Astrocyte (in vitro differentiated cells and primary cell): Measurements from ENCODE around the gene CA12. TPM values are rescaled to one million over a fixed set of nuclear protein-coding genes. Genes with fewer than 3 reads are reported as not detected.

ENCODE experiments used
- DNase-seq: peaks from one replicate; pipeline ENCODE4 v3.0.0-alpha.2; 2010; ENCODE audit warnings: low read depth
- FAIRE-seq: peaks from 2 replicates; lab custom pipeline; 2011; peaks lifted over from hg19 to GRCh38; lab: Jason Lieb, UNC
- H2AFZ ChIP-seq: 2 replicates; pipeline ENCODE4 v1.6.0; 2012; ENCODE audit warnings: low read depth, low read length, inconsistent platforms
- H3K27ac ChIP-seq: 2 replicates; pipeline ENCODE4 v1.5.1; 2011; ENCODE audit warnings: low read depth, low read length, inconsistent platforms
- H3K27me3 ChIP-seq: 2 replicates; pipeline ENCODE4 v1.6.0; 2011; ENCODE audit warnings: low read length, inconsistent platforms; ENCODE audit not compliant: insufficient read depth
- H3K36me3 ChIP-seq: 2 replicates; pipeline ENCODE4 v1.5.1; 2011; ENCODE audit warnings: low read length, inconsistent platforms; ENCODE audit not compliant: insufficient read depth
- H3K4me1 ChIP-seq: 2 replicates; pipeline ENCODE4 v1.5.1; 2011; ENCODE audit warnings: low read length, inconsistent platforms; ENCODE audit not compliant: insufficient read depth
- H3K4me2 ChIP-seq: 2 replicates; pipeline ENCODE4 v1.6.0; 2012; ENCODE audit warnings: low read length, inconsistent platforms
- H3K4me3 ChIP-seq: 2 replicates; pipeline ENCODE4 v1.5.1; 2011; ENCODE audit warnings: low read depth, mild to moderate bottlenecking, low read length, inconsistent platforms; ENCODE audit not compliant: insufficient read depth
- H3K79me2 ChIP-seq: 2 replicates; pipeline ENCODE4 v1.6.0; 2012; ENCODE audit warnings: mild to moderate bottlenecking, low read length, inconsistent platforms; ENCODE audit not compliant: insufficient read depth
- H3K9ac ChIP-seq: 2 replicates; pipeline ENCODE4 v1.6.0; 2012; ENCODE audit warnings: mild to moderate bottlenecking, low read length, inconsistent platforms
- H3K9me3 ChIP-seq: 2 replicates; pipeline ENCODE4 v1.5.1; 2012; ENCODE audit warnings: low read depth, mild to moderate bottlenecking, low read length, inconsistent platforms; ENCODE audit not compliant: insufficient read depth
- H4K20me1 ChIP-seq: 2 replicates; pipeline ENCODE4 v1.6.0; 2012; ENCODE audit warnings: low read length, inconsistent platforms; ENCODE audit not compliant: insufficient read depth
- H3K27ac Mint-ChIP-seq: one replicate; pipeline ENCODE4 v1.8.0; 2021; ENCODE audit warnings: mild to moderate bottlenecking, mixed read lengths; ENCODE audit not compliant: unreplicated experiment
- H3K27me3 Mint-ChIP-seq: one replicate; pipeline ENCODE4 v1.8.0; 2021; ENCODE audit warnings: low read depth, mixed read lengths; ENCODE audit not compliant: unreplicated experiment
- H3K36me3 Mint-ChIP-seq: one replicate; pipeline ENCODE4 v1.8.0; 2021; ENCODE audit warnings: low read depth, mixed read lengths; ENCODE audit not compliant: unreplicated experiment
- H3K4me1 Mint-ChIP-seq: one replicate; pipeline ENCODE4 v1.8.0; 2021; ENCODE audit warnings: low read depth, mixed read lengths; ENCODE audit not compliant: unreplicated experiment
- H3K4me3 Mint-ChIP-seq: one replicate; pipeline ENCODE4 v1.8.0; 2021; ENCODE audit warnings: mild to moderate bottlenecking, moderate library complexity, mixed read lengths; ENCODE audit not compliant: unreplicated experiment
- H3K9me3 Mint-ChIP-seq: one replicate; pipeline ENCODE4 v1.8.0; 2021; ENCODE audit warnings: mild to moderate bottlenecking, mixed read lengths; ENCODE audit not compliant: unreplicated experiment
- CTCF ChIP-seq: IDR thresholded peaks from 2 replicates; pipeline ENCODE4 v1.5.1; 2011; ENCODE audit warnings: low read depth, mild to moderate bottlenecking, inconsistent platforms, low read length, moderate library complexity; ENCODE audit not compliant: insufficient read depth
- EZH2 ChIP-seq: IDR thresholded peaks from 2 replicates; pipeline ENCODE4 v1.6.1; 2012; ENCODE audit warnings: mild to moderate bottlenecking, low read length, inconsistent platforms; ENCODE audit not compliant: insufficient read depth
- total RNA-seq: library from RNA; stranded (reverse); gene quantifications from 2 replicates; pipeline ENCODE4 v1.2.1, GENCODE V29; 2021

CA12 gene
- total RNA-seq, 1 donor from 2014 or later = 0.54 TPM

- no peak for DNase-seq
- FAIRE-seq = no peak
- Mint-ChIP-seq H3K27ac (no peak overlapping the region), H3K27me3 (peaks cover 55% of the 10 kb centered on the region), H3K36me3 (peaks cover 7% of the 10 kb centered on the region), H3K9me3 (no peaks in the 10 kb centered on the region), H3K4me3 (no peak overlapping the region), H3K4me1 (peaks cover 10% of the 10 kb centered on the region)
- peak overlapping the region; percentile 86 for H3K4me2 ChIP-seq
- H3K36me3 ChIP-seq = no peaks in the 10 kb centered on the region
- peaks cover 37% of the 10 kb centered on the region for H3K4me1 ChIP-seq
- H2AFZ ChIP-seq = peak overlapping the region; percentile 94
- no peaks in the 10 kb centered on the region for H4K20me1 ChIP-seq
- no peaks in the 10 kb centered on the region for H3K9me3 ChIP-seq
- TF ChIP-seq CTCF (no peak), EZH2 (no peak)
- peak overlapping the region; percentile 83 for H3K9ac ChIP-seq
- peak overlapping the region; percentile 74 for H3K4me3 ChIP-seq
- H3K27ac ChIP-seq = no peak overlapping the region
- no peaks in the 10 kb centered on the region for H3K27me3 ChIP-seq
- H3K79me2 ChIP-seq = peaks cover 23% of the 10 kb centered on the region
Measured at GRCh38 chr15:63380151-63380807, 1.4 kb downstream of the CA12 start.

DNA sequence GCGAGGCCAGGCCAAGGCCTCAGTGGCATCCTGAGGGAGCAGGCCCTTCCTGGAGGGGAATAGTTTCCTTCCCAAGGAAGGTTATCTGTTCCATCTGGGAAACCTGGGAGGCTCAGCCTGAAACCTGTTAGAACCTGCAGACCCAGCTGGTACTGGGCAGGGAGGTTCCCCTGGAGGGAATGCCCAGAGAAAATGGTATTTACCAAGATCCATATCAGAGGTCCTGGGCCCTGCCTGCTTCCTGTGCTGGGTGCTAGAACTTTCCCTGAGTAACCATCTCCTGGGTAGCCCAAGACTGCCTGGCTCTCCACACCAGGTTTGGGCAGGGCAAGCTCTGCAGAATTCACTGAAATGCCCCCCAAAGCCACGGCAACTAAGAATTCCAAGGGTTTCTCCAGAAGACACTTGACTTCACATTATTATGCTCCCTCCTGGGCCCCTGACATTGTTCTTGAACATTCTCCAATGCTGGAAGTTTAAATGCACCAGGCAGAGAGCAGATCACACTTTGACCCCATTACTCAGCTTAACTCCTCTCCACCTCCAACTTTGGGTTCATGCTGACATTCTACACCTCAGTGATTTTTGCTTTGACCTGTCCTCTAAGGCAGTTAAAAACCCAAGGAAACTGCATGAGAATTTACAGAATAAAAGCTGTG lies 2.0 kb downstream of the CA12 start:
- H3K4me3 ChIP-seq = peak overlapping the region; percentile 74
- H3K9me3 ChIP-seq = no peaks in the 10 kb centered on the region
- H3K4me2 ChIP-seq = peak overlapping the region; percentile 86
- no peak for FAIRE-seq
- Mint-ChIP-seq H3K4me1 (peaks cover 16% of the 10 kb centered on the region), H3K27ac (no peak overlapping the region), H3K9me3 (no peaks in the 10 kb centered on the region), H3K27me3 (peaks cover 48% of the 10 kb centered on the region), H3K4me3 (no peak overlapping the region), H3K36me3 (peaks cover 6% of the 10 kb centered on the region)
- H3K79me2 ChIP-seq = peaks cover 23% of the 10 kb centered on the region
- no peak for DNase-seq
- no peaks in the 10 kb centered on the region for H4K20me1 ChIP-seq
- H3K27me3 ChIP-seq = no peaks in the 10 kb centered on the region
- H3K27ac ChIP-seq = no peak overlapping the region
- peaks cover 44% of the 10 kb centered on the region for H3K4me1 ChIP-seq
- peak overlapping the region; percentile 83 for H3K9ac ChIP-seq
- TF ChIP-seq EZH2 (no peak), CTCF (no peak)
- peak overlapping the region; percentile 94 for H2AFZ ChIP-seq
- no peaks in the 10 kb centered on the region for H3K36me3 ChIP-seq

DNA sequence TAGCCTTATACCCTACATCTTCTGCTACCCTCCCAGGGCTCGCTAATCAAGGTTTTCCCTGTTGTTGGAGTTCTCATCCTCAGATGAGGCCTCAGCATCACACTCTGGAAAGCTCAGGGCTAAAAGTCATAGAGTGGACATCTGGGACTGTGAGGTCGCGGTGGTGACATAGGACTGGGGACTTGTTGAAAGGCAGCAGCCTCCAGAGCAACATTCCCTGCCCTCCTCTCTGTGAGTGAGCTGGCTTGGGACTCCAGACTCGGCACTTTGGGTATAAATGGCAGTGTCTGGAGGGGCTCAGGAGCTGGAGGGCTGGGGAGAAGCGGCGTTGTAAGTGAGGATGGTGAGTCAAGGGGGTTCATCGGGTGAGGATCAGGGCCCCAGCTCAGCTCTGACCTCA lies 2.7 kb downstream of the CA12 start:
- Histone ChIP-seq H3K27me3 (no peaks in the 10 kb centered on the region), H3K9me3 (no peaks in the 10 kb centered on the region), H3K36me3 (no peaks in the 10 kb centered on the region), H3K4me1 (peaks cover 51% of the 10 kb centered on the region), H3K27ac (no peak overlapping the region), H3K4me2 (no peak overlapping the region), H2AFZ (no peak overlapping the region), H3K9ac (no peak overlapping the region), H4K20me1 (no peaks in the 10 kb centered on the region), H3K79me2 (peaks cover 27% of the 10 kb centered on the region), H3K4me3 (no peak overlapping the region)
- Mint-ChIP-seq H3K4me1 (peaks cover 22% of the 10 kb centered on the region), H3K27me3 (peaks cover 42% of the 10 kb centered on the region), H3K4me3 (no peak overlapping the region), H3K36me3 (peaks cover 5% of the 10 kb centered on the region), H3K9me3 (no peaks in the 10 kb centered on the region), H3K27ac (no peak overlapping the region)
- TF ChIP-seq EZH2 = no peak
- TF ChIP-seq CTCF = no peak
- DNase-seq (no peak), FAIRE-seq (no peak)
